Activated CD4-positive, alpha-beta T cell treated with anti-CD3 and anti-CD28 coated beads, Interleukin-2, amount 10 ng/mL, durations not matched to agents 7 days and 5 days (primary cell): Measurements from ENCODE around the gene SLAMF1. TPM values are rescaled to one million over a fixed set of nuclear protein-coding genes. Genes with fewer than 3 reads are reported as not detected.
"Not testable (repeated sequence)": the region's sequence is repeated elsewhere in the genome, so short reads cannot be mapped to it uniquely, and the experiment has no call there.

Experiments used
- CTCF ChIA-PET: fragments of 350-600 bp; sonication (Branson Sonifier 250); formaldehyde crosslinking; loops from one replicate; lab custom pipeline; 2021; ENCODE audit warnings: antibody characterized with exemption; lab: Charles Lee
- POLR2A ChIA-PET: fragments of 350-600 bp; sonication (Branson Sonifier 250); formaldehyde crosslinking; loops from one replicate; lab custom pipeline; 2021; ENCODE audit warnings: antibody characterized with exemption; lab: Charles Lee
- DNase-seq: peaks from one replicate; pipeline ENCODE4 v3.0.0-alpha.2; 2020
- H3K27ac Mint-ChIP-seq: one replicate; pipeline ENCODE4 v1.8.0; 2021; ENCODE audit warnings: mild to moderate bottlenecking, moderate library complexity, mixed read lengths
- H3K27me3 Mint-ChIP-seq: one replicate; pipeline ENCODE4 v1.8.0; 2021; ENCODE audit warnings: mixed read lengths
- H3K36me3 Mint-ChIP-seq: one replicate; pipeline ENCODE4 v1.8.0; 2021; ENCODE audit warnings: low read depth, mixed read lengths
- H3K4me1 Mint-ChIP-seq: one replicate; pipeline ENCODE4 v1.8.0; 2021; ENCODE audit warnings: mixed read lengths
- H3K4me3 Mint-ChIP-seq: one replicate; pipeline ENCODE4 v1.8.0; 2021; ENCODE audit warnings: mild to moderate bottlenecking, moderate library complexity, mixed read lengths
- H3K9me3 Mint-ChIP-seq: one replicate; pipeline ENCODE4 v1.8.0; 2021; ENCODE audit warnings: mixed read lengths
- total RNA-seq, 2 experiments: library from RNA; stranded (reverse); gene quantifications; one replicate each; pipeline ENCODE4 v1.2.3, GENCODE V29; 2021

Gene SLAMF1
- total RNA-seq, 2 experiments from 2014 or later = 70.4 to 70.6 TPM

DNA sequence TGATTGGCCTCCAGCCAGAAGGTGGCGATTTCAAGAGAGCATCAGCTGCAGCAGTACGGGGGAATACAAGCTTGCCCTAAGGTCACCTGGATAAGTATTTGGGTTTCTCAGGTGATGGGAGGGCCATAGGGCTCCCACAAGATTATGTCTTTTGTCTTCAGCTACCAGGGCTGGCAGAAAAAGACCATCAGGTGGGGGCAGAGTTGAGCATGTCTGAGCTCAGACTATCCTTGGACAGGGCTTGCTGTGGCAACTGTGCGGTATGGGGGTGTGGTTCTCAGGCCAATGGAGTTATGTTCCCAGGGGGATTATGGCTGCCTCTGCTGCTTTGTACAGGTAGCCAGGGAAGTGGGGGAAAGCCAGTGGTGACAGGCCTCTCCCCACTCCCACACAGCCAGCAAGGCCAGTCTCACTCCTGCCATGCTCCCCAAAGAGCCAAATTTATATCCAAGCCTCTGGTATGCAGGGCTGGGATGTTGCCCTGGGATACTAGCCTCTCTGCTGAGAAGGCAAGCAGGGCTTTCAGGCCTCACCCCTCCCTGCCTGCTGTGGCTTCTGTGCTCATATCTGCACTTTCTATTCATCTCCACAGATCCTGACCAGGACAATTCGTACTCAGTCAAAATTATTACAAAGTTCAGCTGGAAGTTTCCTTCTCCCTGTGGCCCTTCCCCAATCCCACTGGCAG is 40.9 kb downstream of the SLAMF1 start:
- ChIA-PET POLR2A (interaction anchor here (1.7 kb wide), 1 partner anchor 56 kb away, joined by 7 read pairs; no protein-coding TSS in a partner anchor), CTCF (interaction anchor here (0.8 to 5.0 kb wide), 15 partner anchors 8 to 238 kb away, joined by 3 to 43 read pairs (median 5); no protein-coding TSS in a partner anchor)
- H3K4me3 Mint-ChIP-seq = no peak overlapping the region
- no peak for DNase-seq
- H3K36me3 Mint-ChIP-seq = peaks cover 53% of the 10 kb centered on the region
- H3K27ac Mint-ChIP-seq = peak overlapping the region; percentile 12
- H3K9me3 Mint-ChIP-seq = peaks cover 30% of the 10 kb centered on the region
- peaks cover 52% of the 10 kb centered on the region for H3K4me1 Mint-ChIP-seq
- H3K27me3 Mint-ChIP-seq = no peaks in the 10 kb centered on the region

DNA sequence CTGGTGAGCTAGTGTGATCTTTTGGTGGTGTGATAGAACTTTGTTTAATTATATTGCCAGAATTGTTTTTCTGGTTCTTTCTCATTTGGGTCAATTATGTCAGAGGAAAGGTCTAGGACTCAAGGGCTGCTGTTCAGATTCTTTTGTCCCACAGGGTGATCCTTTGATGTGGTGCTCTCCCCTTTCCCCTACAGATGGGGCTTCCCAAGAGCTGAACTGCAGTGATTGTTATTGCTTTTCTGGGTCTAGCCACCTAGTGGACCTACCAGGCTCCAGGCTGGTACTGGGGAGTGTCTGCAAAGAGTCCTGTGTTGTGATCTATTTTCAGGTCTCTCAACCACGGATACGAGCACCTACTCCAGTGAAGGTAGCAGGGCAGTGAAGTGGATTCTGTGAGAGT is 41.6 kb downstream of the SLAMF1 start:
- peaks cover 47% of the 10 kb centered on the region for H3K36me3 Mint-ChIP-seq
- H3K4me1 Mint-ChIP-seq = peaks cover 44% of the 10 kb centered on the region
- no peak overlapping the region for H3K4me3 Mint-ChIP-seq
- no peaks in the 10 kb centered on the region for H3K27me3 Mint-ChIP-seq
- CTCF ChIA-PET = interaction anchor here (1.5 to 5.0 kb wide), 5 partner anchors 11 to 109 kb away, joined by 3 to 43 read pairs (median 8); no protein-coding TSS in a partner anchor
- DNase-seq = no peak
- H3K27ac Mint-ChIP-seq = peak overlapping the region; percentile 1
- POLR2A ChIA-PET = no interaction called here
- peaks cover 34% of the 10 kb centered on the region for H3K9me3 Mint-ChIP-seq

DNA sequence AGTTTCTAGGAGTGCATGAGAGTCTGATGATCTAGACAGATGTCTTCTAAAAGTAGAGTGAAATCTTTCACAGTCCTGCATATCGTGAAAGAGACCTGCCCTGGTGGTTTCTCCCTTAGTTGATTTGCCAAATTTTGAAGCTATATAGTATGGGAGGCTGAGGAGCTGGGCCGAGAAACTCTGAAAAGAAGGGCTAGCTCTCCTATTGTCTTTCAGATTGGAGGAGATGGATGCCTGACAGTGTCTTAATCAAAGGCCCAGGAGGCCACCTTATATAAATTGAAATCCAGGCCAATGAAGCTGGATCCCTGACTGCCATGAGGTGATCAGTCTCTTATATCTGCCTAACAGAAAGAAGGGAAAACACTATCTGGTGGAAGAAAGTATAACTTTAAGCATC is 49.1 kb downstream of the SLAMF1 start:
- Mint-ChIP-seq H3K27ac (no peak overlapping the region), H3K36me3 (peaks cover 12% of the 10 kb centered on the region), H3K4me1 (no peaks in the 10 kb centered on the region), H3K9me3 (peaks cover 31% of the 10 kb centered on the region), H3K4me3 (no peak overlapping the region), H3K27me3 (peaks cover 4% of the 10 kb centered on the region)
- CTCF ChIA-PET = interaction anchor here (0.5 to 1.7 kb wide), 7 partner anchors 9 to 245 kb away, joined by 3 to 9 read pairs (median 4); no protein-coding TSS in a partner anchor
- DNase-seq = no peak
- POLR2A ChIA-PET = no interaction called here

DNA sequence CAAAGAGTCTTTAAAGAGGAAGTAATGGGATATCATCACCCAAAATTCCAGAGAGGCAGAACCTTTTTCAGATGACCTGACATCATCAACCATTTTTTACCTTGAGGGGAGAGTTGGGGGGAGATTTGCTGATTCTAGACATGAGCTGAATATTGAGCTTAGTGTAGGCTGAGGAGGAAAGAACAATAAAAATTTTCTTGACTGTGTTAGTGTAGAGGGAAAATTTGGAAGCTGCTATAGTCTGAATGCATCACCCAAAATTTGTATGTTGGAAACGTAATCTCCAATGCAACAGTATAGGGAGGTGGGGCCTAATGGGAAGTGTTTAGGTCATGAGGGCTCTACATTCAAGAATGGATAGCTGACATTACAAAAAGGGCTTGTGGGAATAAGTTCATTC is 49.8 kb downstream of the SLAMF1 start:
- Mint-ChIP-seq H3K27me3 (peaks cover 4% of the 10 kb centered on the region), H3K27ac (no peak overlapping the region), H3K4me1 (no peaks in the 10 kb centered on the region), H3K36me3 (peaks cover 12% of the 10 kb centered on the region), H3K4me3 (no peak overlapping the region), H3K9me3 (peaks cover 33% of the 10 kb centered on the region)
- POLR2A ChIA-PET = no interaction called here
- CTCF ChIA-PET = interaction anchor here (1.5 to 1.7 kb wide), 3 partner anchors 10 to 57 kb away, joined by 4 to 9 read pairs (median 5); no protein-coding TSS in a partner anchor
- no peak for DNase-seq

DNA sequence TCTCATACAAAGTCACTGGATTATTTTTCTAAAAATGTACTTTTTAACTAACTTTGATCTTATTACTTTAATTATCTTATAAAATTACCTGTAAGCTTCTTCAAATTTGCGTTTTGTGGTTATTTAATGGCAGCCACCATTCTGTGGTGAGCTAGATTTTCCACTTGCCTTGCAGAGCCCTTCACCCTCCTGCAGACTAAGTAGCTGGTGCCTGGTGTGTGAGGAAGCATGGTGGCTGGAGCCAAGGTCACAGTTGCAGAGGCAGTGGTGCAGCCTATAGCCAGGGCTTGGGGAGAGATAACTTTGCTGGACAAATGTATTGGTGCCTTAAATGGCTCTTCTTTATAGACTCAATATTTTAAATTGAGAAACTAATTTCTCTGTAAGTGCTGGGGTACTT is 56.4 kb downstream of the SLAMF1 start:
- no peak overlapping the region for H3K27ac Mint-ChIP-seq
- DNase-seq = no peak
- no peak overlapping the region for H3K4me3 Mint-ChIP-seq
- ChIA-PET CTCF (interaction anchor here (1.8 kb wide), 1 partner anchor 10 kb away, joined by 3 read pairs; no protein-coding TSS in a partner anchor), POLR2A (no interaction called here)
- H3K36me3 Mint-ChIP-seq = peaks cover 11% of the 10 kb centered on the region
- H3K4me1 Mint-ChIP-seq = peaks cover 4% of the 10 kb centered on the region
- H3K9me3 Mint-ChIP-seq = peaks cover 25% of the 10 kb centered on the region
- peaks cover 3% of the 10 kb centered on the region for H3K27me3 Mint-ChIP-seq

DNA sequence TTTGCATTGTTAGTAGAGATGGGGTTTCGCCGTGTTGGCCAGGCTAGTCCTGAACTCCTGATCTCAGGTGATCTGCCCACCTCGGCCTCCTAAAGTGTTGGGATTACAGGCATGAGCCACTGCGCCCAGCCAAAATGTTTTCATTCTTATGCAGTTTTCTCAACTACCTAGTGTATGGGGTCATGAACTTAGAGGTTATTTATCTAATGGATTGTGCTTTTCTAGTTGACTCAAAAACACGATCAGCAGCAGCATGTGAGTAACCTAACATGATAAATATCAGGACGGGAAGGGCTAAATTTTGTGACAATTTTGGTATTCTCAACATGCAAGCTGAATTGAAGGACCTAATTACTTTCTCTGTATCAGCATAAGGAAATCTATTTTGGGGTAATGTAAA is 58.4 kb downstream of the SLAMF1 start:
- peaks cover 11% of the 10 kb centered on the region for H3K4me1 Mint-ChIP-seq
- H3K9me3 Mint-ChIP-seq = peaks cover 17% of the 10 kb centered on the region
- no peak overlapping the region for H3K27ac Mint-ChIP-seq
- H3K4me3 Mint-ChIP-seq = no peak overlapping the region
- no peak for DNase-seq
- no peaks in the 10 kb centered on the region for H3K27me3 Mint-ChIP-seq
- peaks cover 10% of the 10 kb centered on the region for H3K36me3 Mint-ChIP-seq
- ChIA-PET CTCF (interaction anchor here (1.0 to 1.2 kb wide), 4 partner anchors 11 to 24 kb away, joined by 3 to 5 read pairs (median 4); no protein-coding TSS in a partner anchor), POLR2A (no interaction called here)

DNA sequence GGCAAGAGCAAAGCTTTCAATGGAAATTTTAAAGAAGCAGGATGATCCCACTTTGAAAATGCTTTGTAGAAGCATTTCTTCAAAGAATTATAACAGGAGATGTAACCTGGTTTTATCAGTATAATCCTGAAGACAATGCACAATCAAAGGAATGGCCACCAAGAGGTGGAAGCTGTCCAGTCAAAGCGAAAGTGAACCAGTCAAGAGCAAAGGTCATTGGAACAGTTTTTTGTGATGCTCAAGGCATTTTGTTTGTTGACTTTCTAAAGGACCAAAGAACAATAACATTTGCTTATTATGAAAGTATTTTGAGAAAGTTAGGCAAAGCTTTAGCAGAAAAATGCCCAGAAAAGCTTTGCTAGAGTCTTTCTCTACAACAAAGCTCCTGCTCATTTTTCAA is 62.1 kb downstream of the SLAMF1 start:
- peaks cover 14% of the 10 kb centered on the region for H3K36me3 Mint-ChIP-seq

DNA sequence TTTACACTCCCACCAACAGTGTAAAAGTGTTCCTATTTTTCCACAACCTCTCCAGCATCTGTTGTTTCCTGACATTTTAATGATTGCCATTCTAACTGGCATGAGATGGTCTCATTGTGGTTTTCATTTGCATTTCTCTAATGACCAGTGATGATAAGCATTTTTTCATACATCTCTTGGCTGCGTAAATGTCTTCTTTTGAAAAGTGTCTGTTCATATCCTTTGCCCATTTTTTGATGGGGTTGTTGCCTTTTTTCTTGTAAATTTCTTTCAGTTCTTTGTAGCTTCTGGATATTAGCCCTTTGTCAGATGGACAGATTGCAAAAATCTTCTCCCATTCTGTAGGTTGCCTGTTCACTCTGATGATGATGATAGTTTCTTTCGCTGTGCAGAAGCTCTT is 63.9 kb downstream of the SLAMF1 start:
- DNase-seq, H3K27me3 Mint-ChIP-seq, H3K4me3 Mint-ChIP-seq, H3K27ac Mint-ChIP-seq, POLR2A ChIA-PET, H3K9me3 Mint-ChIP-seq: not testable (repeated sequence)
- Mint-ChIP-seq H3K4me1 (peaks cover 42% of the 10 kb centered on the region), H3K36me3 (peaks cover 14% of the 10 kb centered on the region)
- CTCF ChIA-PET = interaction anchor here (1.3 kb wide), 1 partner anchor 16 kb away, joined by 4 read pairs; no protein-coding TSS in a partner anchor

More for the DNA sequence above, 62.1 kb downstream of the SLAMF1 start:
- H3K4me3 Mint-ChIP-seq = no peak overlapping the region
- ChIA-PET CTCF (interaction anchor here (1.0 to 1.4 kb wide), 3 partner anchors 10 to 154 kb away, joined by 3 to 4 read pairs (median 4); no protein-coding TSS in a partner anchor), POLR2A (no interaction called here)
- no peak overlapping the region for H3K27ac Mint-ChIP-seq
- peaks cover 24% of the 10 kb centered on the region for H3K4me1 Mint-ChIP-seq
- H3K27me3 Mint-ChIP-seq = no peaks in the 10 kb centered on the region
- peaks cover 10% of the 10 kb centered on the region for H3K9me3 Mint-ChIP-seq
- DNase-seq = no peak

DNA sequence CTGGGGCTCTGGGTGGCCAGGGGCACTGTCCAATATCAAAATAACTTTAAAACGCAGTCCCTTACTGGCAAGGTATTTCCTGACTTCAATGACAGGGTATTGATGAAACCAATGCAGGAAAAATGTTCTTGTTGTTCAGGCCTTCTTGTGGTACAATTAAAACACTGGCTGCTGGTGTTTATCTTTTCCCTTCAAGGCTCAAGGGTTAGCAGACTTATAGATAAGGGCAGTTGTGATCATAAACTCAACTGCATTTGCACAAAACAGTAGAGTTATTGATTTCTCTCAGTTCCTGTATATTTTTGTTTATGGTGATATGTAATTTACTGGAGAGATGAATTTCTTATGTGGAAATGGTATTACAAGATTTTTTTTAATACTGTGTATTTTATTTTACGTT is 64.9 kb downstream of the SLAMF1 start:
- Mint-ChIP-seq H3K27me3 (no peaks in the 10 kb centered on the region), H3K27ac (no peak overlapping the region), H3K4me1 (peaks cover 51% of the 10 kb centered on the region), H3K4me3 (no peak overlapping the region), H3K9me3 (peaks cover 12% of the 10 kb centered on the region), H3K36me3 (peaks cover 20% of the 10 kb centered on the region)
- no peak for DNase-seq
- ChIA-PET POLR2A (no interaction called here), CTCF (interaction anchor here (0.8 kb wide), 1 partner anchor 16 kb away, joined by 3 read pairs; no protein-coding TSS in a partner anchor)

DNA sequence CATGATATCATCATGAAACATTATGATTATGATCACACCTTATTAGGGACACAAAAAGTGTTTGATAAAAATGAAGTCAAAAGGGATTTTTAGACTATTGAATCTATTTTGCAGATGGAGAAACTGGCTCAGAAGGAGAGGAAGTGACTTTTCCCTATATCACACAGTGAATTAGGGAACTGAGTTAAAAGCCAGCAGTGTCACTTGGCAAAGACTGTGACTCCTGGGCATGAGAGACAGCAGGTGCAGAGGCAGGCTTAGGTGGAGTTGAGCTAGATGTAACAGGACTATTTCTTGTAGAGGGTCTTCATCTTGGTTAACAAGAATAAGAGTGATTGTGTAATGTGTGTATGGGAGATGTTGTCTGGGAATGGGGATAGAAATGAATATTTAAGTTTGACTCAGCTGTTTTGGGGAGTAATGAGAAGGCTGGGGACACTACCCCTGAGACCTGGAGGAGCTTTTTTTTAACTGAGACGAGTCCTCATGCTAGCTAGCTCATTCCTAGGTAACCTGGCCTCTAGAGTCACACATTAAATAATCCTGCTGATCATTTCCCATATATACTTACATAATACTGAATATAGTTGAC is 66.5 kb downstream of the SLAMF1 start:
- H3K36me3 Mint-ChIP-seq = peaks cover 24% of the 10 kb centered on the region
- H3K9me3 Mint-ChIP-seq = peaks cover 9% of the 10 kb centered on the region
- no peak for DNase-seq
- ChIA-PET CTCF (interaction anchor here (0.9 to 1.4 kb wide), 4 partner anchors 10 to 46 kb away, joined by 3 to 4 read pairs (median 3); no protein-coding TSS in a partner anchor), POLR2A (interaction anchor here (0.7 kb wide), 1 partner anchor 525 kb away, joined by 3 read pairs; no protein-coding TSS in a partner anchor)
- H3K4me1 Mint-ChIP-seq = peaks cover 63% of the 10 kb centered on the region
- no peak overlapping the region for H3K4me3 Mint-ChIP-seq
- no peak overlapping the region for H3K27ac Mint-ChIP-seq
- H3K27me3 Mint-ChIP-seq = no peaks in the 10 kb centered on the region

DNA sequence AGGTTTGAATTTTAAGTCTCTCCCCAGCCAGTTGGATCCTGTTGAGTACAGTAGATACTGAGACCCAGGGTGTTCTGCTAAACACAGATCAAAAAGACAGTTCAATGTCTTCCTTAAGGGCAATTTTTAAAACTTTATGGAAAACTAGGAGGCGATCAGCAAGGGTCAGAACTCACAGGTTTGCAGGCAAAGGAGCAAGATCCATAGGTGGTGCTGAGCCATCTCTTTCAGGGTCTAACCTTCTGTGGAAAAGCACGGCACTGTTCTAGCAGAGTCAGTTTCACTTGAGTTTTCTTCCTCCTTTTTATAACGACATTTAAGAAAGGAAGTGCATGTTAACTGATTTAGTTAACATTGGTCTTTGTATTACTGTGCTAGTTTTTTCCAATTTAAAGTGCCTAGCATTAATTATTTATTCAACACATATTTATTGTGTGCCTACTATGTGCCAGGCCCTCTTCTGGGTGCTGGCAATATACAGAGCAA is 67.6 kb downstream of the SLAMF1 start, which contains the start of gene CD84:
TSS of gene CD84 (minus strand) at position 281 of the 486 bp plus-strand sequence. CDS start at position 222, 59 bp downstream.
- CTCF ChIA-PET = interaction anchor here (1.1 kb wide), 1 partner anchor 113 kb away, joined by 3 read pairs; no protein-coding TSS in a partner anchor
- Mint-ChIP-seq H3K27ac (peak within 1 kb of the TSS; percentile 91), H3K9me3 (peaks cover 9% of the 10 kb centered on the region), H3K27me3 (no peaks in the 10 kb centered on the region), H3K4me3 (peak within 1 kb of the TSS; percentile 75), H3K4me1 (peaks cover 68% of the 10 kb centered on the region), H3K36me3 (peaks cover 27% of the 10 kb centered on the region)
- POLR2A ChIA-PET = no interaction called here
- DNase-seq = peak; percentile 11

DNA sequence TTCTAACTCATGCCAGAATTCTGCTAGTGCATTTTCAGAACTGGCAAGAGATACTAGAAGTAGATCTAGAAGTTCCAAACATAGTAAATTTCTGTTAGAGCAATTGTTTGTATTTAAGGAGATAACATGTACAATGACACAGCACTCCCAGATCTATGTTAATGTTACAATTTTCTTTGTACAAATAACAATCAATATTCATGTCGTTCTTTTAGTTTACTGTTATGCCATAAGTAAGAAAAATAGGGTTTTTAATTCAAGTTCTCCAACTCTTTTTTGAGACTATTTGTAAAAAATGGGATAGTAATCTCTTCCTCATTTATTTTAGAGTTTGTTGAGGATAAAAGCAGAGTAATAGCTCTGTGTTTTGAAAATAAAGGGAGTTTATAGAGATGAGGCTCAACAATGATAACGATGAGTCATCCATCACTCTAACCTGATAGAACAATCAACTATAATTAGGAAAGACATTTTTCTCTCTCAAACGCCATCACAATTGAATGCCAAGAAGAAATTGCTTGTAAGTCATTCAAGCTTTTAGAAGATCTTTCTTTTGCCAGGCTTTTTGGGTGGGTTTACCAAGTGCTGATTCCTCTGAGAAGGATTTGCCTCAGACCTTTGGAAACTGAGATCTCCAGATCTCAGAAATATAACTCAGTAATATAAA is 68.2 kb downstream of the SLAMF1 start:
- H3K9me3 Mint-ChIP-seq = peaks cover 12% of the 10 kb centered on the region
- no peaks in the 10 kb centered on the region for H3K27me3 Mint-ChIP-seq
- no peak for DNase-seq
- ChIA-PET POLR2A (no interaction called here), CTCF (interaction anchor here (1.1 to 1.7 kb wide), 2 partner anchors 28 to 113 kb away, joined by 3 to 5 read pairs; no protein-coding TSS in a partner anchor)
- H3K4me1 Mint-ChIP-seq = peaks cover 73% of the 10 kb centered on the region
- peak overlapping the region; percentile 75 for H3K4me3 Mint-ChIP-seq
- H3K27ac Mint-ChIP-seq = peak overlapping the region; percentile 91
- peaks cover 27% of the 10 kb centered on the region for H3K36me3 Mint-ChIP-seq
